Transverse colon (tissue), 4 donors: ENCODE results near the gene USP6NL. TPM values are rescaled to one million over a fixed set of nuclear protein-coding genes. Genes with fewer than 3 reads are reported as not detected.

ENCODE experiments used
- DNase-seq: peaks from one replicate; pipeline ENCODE4 v3.0.0-alpha.2; 2019
- H3K27ac ChIP-seq, 4 donors: fragments of 200-600 bp; sonication (generic); 2 replicates each; pipeline ENCODE4 v1.5.1; 2016 to 2018; ENCODE audit warnings: inconsistent platforms in 4 of 4
- H3K27me3 ChIP-seq: fragments of 200-600 bp; sonication (generic); 2 replicates; pipeline ENCODE4 v1.5.1; 2017; ENCODE audit warnings: inconsistent platforms
- H3K36me3 ChIP-seq, 4 donors: fragments of 200-600 bp; sonication (generic); 2 replicates each; pipeline ENCODE4 v1.5.1; 2017 to 2019; ENCODE audit warnings: inconsistent platforms in 4 of 4
- H3K4me1 ChIP-seq, 4 donors: fragments of 200-600 bp; sonication (generic); 2 replicates each; pipeline ENCODE4 v1.5.1; 2017 to 2020; ENCODE audit warnings: inconsistent platforms in 4 of 4
- H3K4me3 ChIP-seq, 4 donors: fragments of 200-600 bp; sonication (generic); 1 replicate in 1 of 4; 2 replicates in 3 of 4; pipeline versions ENCODE4 v1.5.1 to v1.6.1; 2017 to 2019; ENCODE audit warnings: inconsistent platforms in 4 of 4
- H3K9me3 ChIP-seq, 2 donors: fragments of 200-600 bp; sonication (generic); 2 replicates each; pipeline ENCODE4 v1.5.1; 2017 to 2019; ENCODE audit warnings: inconsistent platforms in 2 of 2
- CTCF ChIP-seq, 5 experiments: fragments of 200-600 bp in 3 of 5; fragments of 450-650 bp in 2 of 5; sonication (generic) in 3 of 5; IDR thresholded peaks; 1 replicate in 2 of 5; 2 replicates in 3 of 5; pipeline ENCODE4 v1.5.1; 2016 to 2017; ENCODE audit warnings: antibody characterized with exemption in 5 of 5, inconsistent platforms in 3 of 5, mild to moderate bottlenecking in 2 of 5, moderate library complexity in 1 of 5
- EP300 ChIP-seq: sonication (generic); formaldehyde crosslinking; IDR thresholded peaks from one replicate; pipeline ENCODE4 v1.6.1; 2017; ENCODE audit warnings: antibody characterized with exemption, low read depth
- POLR2A ChIP-seq: fragments of 450-650 bp; IDR thresholded peaks from one replicate; pipeline ENCODE4 v1.6.1; 2016; ENCODE audit warnings: antibody characterized with exemption, mild to moderate bottlenecking, moderate library complexity
- POLR2AphosphoS5 ChIP-seq, 3 donors: sonication (generic); formaldehyde crosslinking; IDR thresholded peaks; one replicate each; pipeline ENCODE4 v1.6.1; 2016; ENCODE audit warnings: antibody characterized with exemption in 3 of 3
- WGBS, 2 donors: methylation state at CpG; one replicate each; pipeline ENCODE4 v1.1.5; 2018; ENCODE audit warnings: low coverage in 1 of 2; 5-methylcytosine and 5-hydroxymethylcytosine counted together
- in situ Hi-C, 4 donors: fragments of 200-750 bp; cut with MboI; loops; one replicate each; pipeline versions ENCODE4 v1.15.0 to v1.15.1; 2017; ENCODE audit warnings: low sequenced_read_pairs in 3 of 4, low pct_ligation_motif_present in 1 of 4, low pct_unique_long_range_greater_than_20kb in 1 of 4
- intact Hi-C: fragments of 100-400 bp; cut with DNase I; formaldehyde crosslinking; loops from one replicate; pipeline ENCODE4 v1.15.1; 2023; ENCODE audit warnings: low total_unique reads
- total RNA-seq, 4 donors: library from RNA; depleted of rRNA; stranded (reverse); fragments of >200 nt; gene quantifications; one replicate each; pipeline ENCODE4 v1.1.0, GENCODE V29; 2016

The USP6NL gene
- total RNA-seq, 4 donors from 2014 or later = 17.3 to 45.8 (median 26.6) TPM

GRCh38 chr10:11603741-11604140 lies 7.7 kb downstream of the USP6NL start:
- in situ Hi-C loops = no loop called here
- H3K27ac ChIP-seq = no peak overlapping the region
- WGBS, 2 donors = 82 to 87% methylated on average over 1 of the region's 1 CpG
- TF ChIP-seq POLR2A (no peak), EP300 (no peak), CTCF (IDR thresholded peaks at IDR 0.05) (no peak), POLR2AphosphoS5 (IDR thresholded peaks at IDR 0.05) (no peak)
- no peak overlapping the region for H3K4me3 ChIP-seq
- no peaks in the 10 kb centered on the region for H3K9me3 ChIP-seq
- H3K36me3 ChIP-seq = no peaks in the 10 kb centered on the region
- peaks cover 5 to 37% (median 11%) of the 10 kb centered on the region in 4 donors for H3K4me1 ChIP-seq
- DNase-seq = no peak
- H3K27me3 ChIP-seq = no peaks in the 10 kb centered on the region
- intact Hi-C loops = no loop called here

GRCh38 chr10:11602919-11603523 lies 8.4 kb downstream of the USP6NL start:
- in situ Hi-C loops (no loop called here), intact Hi-C loops (no loop called here)
- WGBS, 2 donors = 45% methylated on average over 7 of the region's 7 CpGs
- H3K27me3 ChIP-seq = no peaks in the 10 kb centered on the region
- H3K4me1 ChIP-seq = peaks cover 5 to 30% (median 11%) of the 10 kb centered on the region in 4 donors
- no peaks in the 10 kb centered on the region for H3K9me3 ChIP-seq
- TF ChIP-seq CTCF (IDR thresholded peaks at IDR 0.05) = no peak
- TF ChIP-seq POLR2AphosphoS5 (IDR thresholded peaks at IDR 0.05) = no peak
- no peak for TF ChIP-seq EP300
- no peak for TF ChIP-seq POLR2A
- DNase-seq = no peak
- no peaks in the 10 kb centered on the region for H3K36me3 ChIP-seq
- no peak overlapping the region for H3K4me3 ChIP-seq
- H3K27ac ChIP-seq = no peak overlapping the region

GRCh38 chr10:11602358-11602757 lies 9.1 kb downstream of the USP6NL start:
- no peaks in the 10 kb centered on the region for H3K9me3 ChIP-seq
- intact Hi-C loops (no loop called here), in situ Hi-C loops (no loop called here)
- no peak overlapping the region for H3K4me3 ChIP-seq
- H3K27ac ChIP-seq = no peak overlapping the region
- H3K4me1 ChIP-seq = peaks cover 0 to 24% (median 8%) of the 10 kb centered on the region in 4 donors
- no peak for DNase-seq
- H3K36me3 ChIP-seq = no peaks in the 10 kb centered on the region
- H3K27me3 ChIP-seq = no peaks in the 10 kb centered on the region
- 68 to 73% methylated on average over 4 to 7 of the region's 7 CpGs for whole genome bisulfite sequencing, 2 donors
- no peak for TF ChIP-seq POLR2A
- no peak for TF ChIP-seq POLR2AphosphoS5 (IDR thresholded peaks at IDR 0.05)
- TF ChIP-seq CTCF (IDR thresholded peaks at IDR 0.05) = no peak
- TF ChIP-seq EP300 = no peak

- in situ Hi-C loops = no loop called here
- DNase-seq = no peak
- no peaks in the 10 kb centered on the region for H3K27me3 ChIP-seq
- no peak overlapping the region for H3K4me3 ChIP-seq
- H3K27ac ChIP-seq = no peak overlapping the region
- intact Hi-C loops = no loop called here
- peaks cover 0 to 24% (median 7%) of the 10 kb centered on the region in 4 donors for H3K4me1 ChIP-seq
- no peaks in the 10 kb centered on the region for H3K36me3 ChIP-seq
- 68 to 83% methylated on average over 1 of the region's 1 CpG for WGBS, 2 donors
- TF ChIP-seq EP300 = no peak
- no peak for TF ChIP-seq CTCF (IDR thresholded peaks at IDR 0.05)
- TF ChIP-seq POLR2A = no peak
- TF ChIP-seq POLR2AphosphoS5 (IDR thresholded peaks at IDR 0.05) = no peak
- no peaks in the 10 kb centered on the region for H3K9me3 ChIP-seq
These were observed 9.8 kb downstream of the USP6NL start for GRCh38 chr10:11601670-11602069.
